Measurements from ENCODE around the gene SF3B3.
"Not testable (repeated sequence)": the region's sequence is repeated elsewhere in the genome, so short reads cannot be mapped to it uniquely, and the experiment has no call there.

SF3B3 gene

DNA sequence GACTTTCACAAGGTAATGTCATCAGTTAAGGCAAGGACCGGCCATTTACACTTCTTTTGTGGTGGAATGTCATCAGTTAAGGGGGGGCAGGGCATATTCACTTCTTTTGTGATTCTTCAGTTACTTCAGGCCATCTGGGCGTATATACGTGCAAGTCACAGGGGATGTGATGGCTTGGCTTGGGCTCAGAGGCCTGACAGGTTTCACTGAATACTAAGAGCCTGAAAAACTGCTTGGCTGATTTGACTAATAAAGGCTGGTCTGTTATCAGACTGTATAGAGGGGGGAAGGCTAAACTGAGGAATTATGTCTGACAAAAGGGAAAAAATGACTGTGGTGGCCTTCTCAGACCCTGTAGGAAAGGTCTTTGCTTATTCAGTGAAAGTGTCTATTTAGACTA, 98.2 kb downstream of the SF3B3 start:
- DNase-seq (ENCODE audit: low read depth) = not testable (repeated sequence)
